ENCODE data around the gene RGS21.

The RGS21 gene

DNA sequence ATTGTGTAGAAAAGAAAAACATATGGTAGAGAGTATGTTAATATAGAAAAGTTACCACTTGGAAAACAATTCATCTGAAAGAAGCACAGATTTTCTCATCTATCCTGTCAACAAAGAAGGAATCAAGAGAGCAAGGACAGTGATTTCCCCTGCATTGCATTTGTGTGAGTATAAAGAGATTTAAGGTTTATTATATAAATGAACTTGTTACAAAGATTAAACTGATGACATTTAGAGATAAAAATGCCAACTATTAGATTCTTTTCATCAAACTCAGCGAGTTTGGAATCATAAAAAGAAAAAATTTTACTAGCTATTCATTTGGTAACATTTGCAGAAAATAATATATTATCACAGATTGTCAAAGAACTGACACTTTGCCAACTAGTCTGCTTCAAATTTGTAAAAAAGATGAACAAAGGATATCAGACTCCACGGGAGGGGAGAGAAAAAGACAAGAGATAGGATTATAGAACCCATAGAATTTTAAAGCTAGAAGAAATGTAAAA is at the start of gene RGS21:
RGS21 (plus strand) TSS at position 51 of the 509 bp plus-strand sequence. CDS start 26,045 bp downstream, outside the sequence.
- DNase-seq (ENCODE audit: low read depth), result no peak
- no peak for TF ChIP-seq CTCF (conservative IDR thresholded peaks at IDR 0.05; ENCODE audit: low read depth, low read length)
- no peak within 1 kb of the TSS for H3K4me3 ChIP-seq (ENCODE audit: low read length)

- no peak overlapping the region for H3K4me3 ChIP-seq (ENCODE audit: low read length)
- TF ChIP-seq CTCF (conservative IDR thresholded peaks at IDR 0.05; ENCODE audit: low read depth, low read length), result no peak
- no peak for DNase-seq (ENCODE audit: low read depth)
Observed at GRCh38 chr1:192268468-192269052, 48.2 kb upstream of the RGS21 start.

- H3K4me3 ChIP-seq (ENCODE audit: low read length), result no peak overlapping the region
- TF ChIP-seq CTCF (conservative IDR thresholded peaks at IDR 0.05; ENCODE audit: low read depth, low read length), result no peak
- no peak for DNase-seq (ENCODE audit: low read depth)
Observed at GRCh38 chr1:192270398-192270797, 46.4 kb upstream of the RGS21 start.

DNA sequence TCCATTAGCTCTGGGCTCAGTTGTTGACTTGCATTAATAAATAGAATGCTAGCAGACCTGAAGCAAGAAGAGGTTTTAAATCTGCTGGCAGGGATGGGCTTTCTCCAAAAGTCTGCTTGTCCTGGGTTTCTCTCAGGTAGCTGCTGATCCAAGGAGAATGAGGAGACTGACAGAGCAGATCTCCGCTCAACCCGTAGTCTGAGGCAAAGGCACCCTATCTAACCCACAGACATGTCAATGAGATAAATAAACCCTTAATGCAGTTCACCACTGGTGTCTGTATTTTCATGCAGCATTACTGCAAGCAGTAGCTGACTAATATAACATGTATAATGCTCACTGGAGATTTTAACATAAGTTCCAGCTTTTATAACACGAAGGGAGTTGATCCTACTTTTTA is 44.1 kb upstream of the RGS21 start:
- no peak for TF ChIP-seq CTCF (conservative IDR thresholded peaks at IDR 0.05; ENCODE audit: low read depth, low read length)
- H3K4me3 ChIP-seq (ENCODE audit: low read length), result no peak overlapping the region
- no peak for DNase-seq (ENCODE audit: low read depth)

DNA sequence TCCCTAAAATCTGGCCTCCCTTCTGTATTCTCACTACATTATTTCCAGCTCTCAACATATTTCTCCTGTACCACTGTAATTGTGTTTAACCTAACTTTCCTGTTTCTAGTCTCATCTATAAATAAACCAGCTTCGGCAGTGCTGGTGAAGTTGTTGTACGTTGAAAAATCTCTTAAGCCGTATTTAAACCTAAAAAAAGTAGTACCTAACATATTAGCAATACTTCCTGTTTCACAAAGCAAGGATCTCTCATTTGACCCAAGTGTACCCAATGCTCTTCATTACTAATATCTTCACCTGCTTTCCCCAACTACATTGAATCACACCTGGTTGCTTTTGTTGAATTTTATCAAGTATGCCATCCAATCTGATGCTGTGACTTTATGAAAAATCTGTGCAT is 42.2 kb upstream of the RGS21 start:
- no peak for DNase-seq (ENCODE audit: low read depth)
- no peak overlapping the region for H3K4me3 ChIP-seq (ENCODE audit: low read length)
- TF ChIP-seq CTCF (conservative IDR thresholded peaks at IDR 0.05; ENCODE audit: low read depth, low read length), result no peak

GRCh38 chr1:192277635-192278034 is 39.2 kb upstream of the RGS21 start:
- no peak for DNase-seq (ENCODE audit: low read depth)
- TF ChIP-seq CTCF (conservative IDR thresholded peaks at IDR 0.05; ENCODE audit: low read depth, low read length), result no peak
- H3K4me3 ChIP-seq (ENCODE audit: low read length), result no peak overlapping the region

GRCh38 chr1:192284927-192285326 is 31.9 kb upstream of the RGS21 start:
- no peak for TF ChIP-seq CTCF (conservative IDR thresholded peaks at IDR 0.05; ENCODE audit: low read depth, low read length)
- no peak for DNase-seq (ENCODE audit: low read depth)
- H3K4me3 ChIP-seq (ENCODE audit: low read length), result no peak overlapping the region

Data from retinal pigment epithelial cell (primary cell).